ENCODE measurements around the gene TTC19. TPM values are rescaled to one million over a fixed set of nuclear protein-coding genes. Genes with fewer than 3 reads are reported as not detected.

Gene TTC19
- total and polyA plus RNA-seq, 2 donors (not counting 3 experiments of a cell fraction or from before 2014, with no cell fraction given), result 7.8 to 32.8 TPM

DNA sequence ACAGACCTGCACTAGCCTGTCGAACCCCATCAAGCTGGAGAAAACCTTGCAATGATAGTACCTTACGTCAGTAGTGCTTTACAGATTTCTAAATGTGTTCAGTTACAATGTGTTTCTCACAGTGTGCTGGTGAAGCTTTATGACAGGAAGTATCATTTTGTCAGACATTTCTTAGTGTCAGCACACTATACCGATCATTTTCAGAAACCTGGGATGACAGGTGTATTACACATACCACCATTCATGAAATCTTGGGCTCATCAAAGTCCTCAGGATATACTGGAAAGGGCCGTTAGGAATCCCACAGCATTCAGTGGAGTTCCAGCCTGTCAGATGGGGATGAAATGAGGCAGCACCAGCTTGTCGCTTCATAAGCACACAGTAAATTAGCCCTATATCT, 27.3 kb downstream of the TTC19 start:
- H3K4me2 ChIP-seq (ENCODE audit: insufficient read depth, low read length), result no peak overlapping the region
- H3K79me2 ChIP-seq (ENCODE audit: control insufficient read depth, insufficient read depth, low read length), result peaks cover 23% of the 10 kb centered on the region
- ChIA-PET CTCF (interaction anchor here (1.9 to 2.0 kb wide), 2 partner anchors 13 to 16 kb away, joined by 4 to 7 read pairs; no protein-coding TSS in a partner anchor), POLR2A (no interaction called here)
- peaks cover 40% of the 10 kb centered on the region for H3K4me1 ChIP-seq (ENCODE audit: control insufficient read depth, extremely low read depth, insufficient read depth, low read length)
- H2AFZ ChIP-seq (ENCODE audit: low read depth, low read length), result no peak overlapping the region
- no peaks in the 10 kb centered on the region for H4K20me1 ChIP-seq (replicated peaks; ENCODE audit: control insufficient read depth, extremely low read depth, insufficient read depth, low read length)
- H3K4me3 ChIP-seq (replicated peaks in 1 of 3; ENCODE audit: insufficient read depth in 1 of 3, low read depth in 1 of 3, low read length in 3 of 3), result no peak overlapping the region
- H3K9ac ChIP-seq (replicated peaks; ENCODE audit: extremely low read depth, insufficient read depth, low read length), result no peak overlapping the region
- BruUV-seq (replicated peaks), result no TSS peak
- FAIRE-seq, result no peak
- no peaks in the 10 kb centered on the region for H3K9me1 ChIP-seq (replicated peaks; ENCODE audit: control insufficient read depth, extremely low read depth, insufficient read depth, low read length)
- H3K27ac ChIP-seq (ENCODE audit: insufficient read depth, low read depth, low read length), result peak overlapping the region; percentile 97
- TF ChIP-seq EZH2 (IDR thresholded peaks at IDR 0.05; ENCODE audit: borderline replicate concordance, low read depth, low read length, severe bottlenecking), result no peak
- no peak for TF ChIP-seq GATA2 (IDR thresholded peaks at IDR 0.05; ENCODE audit: insufficient read depth, insufficient read length, low read depth, low read length)
- TF ChIP-seq, protein P1, sequence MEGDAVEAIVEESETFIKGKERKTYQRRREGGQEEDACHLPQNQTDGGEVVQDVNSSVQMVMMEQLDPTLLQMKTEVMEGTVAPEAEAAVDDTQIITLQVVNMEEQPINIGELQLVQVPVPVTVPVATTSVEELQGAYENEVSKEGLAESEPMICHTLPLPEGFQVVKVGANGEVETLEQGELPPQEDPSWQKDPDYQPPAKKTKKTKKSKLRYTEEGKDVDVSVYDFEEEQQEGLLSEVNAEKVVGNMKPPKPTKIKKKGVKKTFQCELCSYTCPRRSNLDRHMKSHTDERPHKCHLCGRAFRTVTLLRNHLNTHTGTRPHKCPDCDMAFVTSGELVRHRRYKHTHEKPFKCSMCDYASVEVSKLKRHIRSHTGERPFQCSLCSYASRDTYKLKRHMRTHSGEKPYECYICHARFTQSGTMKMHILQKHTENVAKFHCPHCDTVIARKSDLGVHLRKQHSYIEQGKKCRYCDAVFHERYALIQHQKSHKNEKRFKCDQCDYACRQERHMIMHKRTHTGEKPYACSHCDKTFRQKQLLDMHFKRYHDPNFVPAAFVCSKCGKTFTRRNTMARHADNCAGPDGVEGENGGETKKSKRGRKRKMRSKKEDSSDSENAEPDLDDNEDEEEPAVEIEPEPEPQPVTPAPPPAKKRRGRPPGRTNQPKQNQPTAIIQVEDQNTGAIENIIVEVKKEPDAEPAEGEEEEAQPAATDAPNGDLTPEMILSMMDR (IDR thresholded peaks at IDR 0.05; ENCODE audit: extremely low read depth in 1 of 2, insufficient read depth in 1 of 2, low read depth in 1 of 2, low read length in 2 of 2), result no peak
- no peak for TF ChIP-seq POLR2AphosphoS5 (IDR thresholded peaks at IDR 0.05; ENCODE audit: insufficient read depth, low read depth, low read length)
- TF ChIP-seq FOS (IDR thresholded peaks at IDR 0.05; ENCODE audit: borderline replicate concordance, insufficient read depth, low read length), result no peak
- TF ChIP-seq POLR2A (IDR thresholded peaks at IDR 0.05; ENCODE audit: low read depth, low read length), result no peak
- TF ChIP-seq, protein P2, sequence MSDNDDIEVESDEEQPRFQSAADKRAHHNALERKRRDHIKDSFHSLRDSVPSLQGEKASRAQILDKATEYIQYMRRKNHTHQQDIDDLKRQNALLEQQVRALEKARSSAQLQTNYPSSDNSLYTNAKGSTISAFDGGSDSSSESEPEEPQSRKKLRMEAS (IDR thresholded peaks at IDR 0.05; ENCODE audit: insufficient read depth, insufficient read length), result no peak
- TF ChIP-seq MYC (IDR thresholded peaks at IDR 0.05; ENCODE audit: low read depth, low read length), result no peak
- TF ChIP-seq JUN (IDR thresholded peaks at IDR 0.05; ENCODE audit: borderline replicate concordance, insufficient read depth, insufficient read length, low read depth), result no peak
- H3K36me3 ChIP-seq (ENCODE audit: control insufficient read depth in 2 of 2, extremely low read depth in 1 of 2, insufficient read depth in 2 of 2, low read length in 2 of 2), result peaks cover 22 to 48% of the 10 kb centered on the region in 2 experiments
- no peaks in the 10 kb centered on the region for H3K27me3 ChIP-seq (ENCODE audit: control insufficient read depth in 2 of 2, insufficient read depth in 2 of 2, low read length in 2 of 2)
- dilution Hi-C loops (cut with MboI; ENCODE audit: extremely low pct_ligation_motif_present, low sequenced_read_pairs), result no loop called here
- intact Hi-C loops (cut with micrococcal nuclease), result loop anchor here (10.0 kb wide), 1 partner anchor 258 kb away; no protein-coding TSS in a partner anchor
- no peaks in the 10 kb centered on the region for H3K9me3 ChIP-seq (replicated peaks; ENCODE audit: control insufficient read depth, insufficient read depth, low read length)
- no peak for DNase-seq (ENCODE audit: low read depth, low spot score)

Data from endothelial cell of umbilical vein (primary cell).